H1 (cell line): ENCODE results near the gene WNT3A. TPM values are rescaled to one million over a fixed set of nuclear protein-coding genes. Genes with fewer than 3 reads are reported as not detected.

Source experiments
- CTCF ChIA-PET: fragments of 300-600 bp; sonication (Branson Sonifier 250); formaldehyde crosslinking; loops from one replicate; lab custom pipeline; 2021; ENCODE audit not compliant: partially characterized antibody; lab: Charles Lee
- POLR2A ChIA-PET: fragments of 300-600 bp; sonication (Branson Sonifier 250); formaldehyde crosslinking; loops from one replicate; lab custom pipeline; 2021; ENCODE audit warnings: inconsistent platforms; ENCODE audit not compliant: partially characterized antibody; lab: Charles Lee
- DNase-seq, 2 experiments: peaks; one replicate each; pipeline versions ENCODE4 v3.0.0 to v3.0.0-alpha.2; 2010 to 2022; ENCODE audit warnings: low spot score in 2 of 2, low read depth in 1 of 2, mixed read lengths in 1 of 2
- FAIRE-seq: peaks from 2 replicates; lab custom pipeline; 2011; peaks lifted over from hg19 to GRCh38; lab: Jason Lieb, UNC
- H2AFZ ChIP-seq: 2 replicates; pipeline ENCODE4 v1.8.1; 2012; ENCODE audit warnings: low read length, inconsistent platforms
- H2AK5ac ChIP-seq: 2 replicates; pipeline ENCODE4 v1.6.1; 2013; ENCODE audit warnings: low read depth, low read length
- H2BK120ac ChIP-seq: replicated peaks from 2 replicates; pipeline ENCODE3; 2013; ENCODE audit warnings: low read depth, low read length, inconsistent platforms
- H2BK12ac ChIP-seq: 2 replicates; pipeline ENCODE4 v1.6.1; 2013; ENCODE audit warnings: low read depth, low read length
- H2BK15ac ChIP-seq: 2 replicates; pipeline ENCODE4 v1.6.1; 2013; ENCODE audit warnings: low read length
- H2BK20ac ChIP-seq: 2 replicates; pipeline ENCODE4 v1.6.1; 2013; ENCODE audit warnings: low read length
- H2BK5ac ChIP-seq: 2 replicates; pipeline ENCODE4 v1.6.1; 2013; ENCODE audit warnings: low read depth, low read length
- H3K14ac ChIP-seq: 2 replicates; pipeline ENCODE4 v1.6.1; 2013; ENCODE audit warnings: inconsistent platforms; ENCODE audit not compliant: insufficient read length
- H3K18ac ChIP-seq: 2 replicates; pipeline ENCODE4 v1.6.1; 2013; ENCODE audit warnings: low read length; ENCODE audit errors: extremely low read depth
- H3K23ac ChIP-seq: 2 replicates; pipeline ENCODE4 v1.6.1; 2013; ENCODE audit warnings: inconsistent platforms; ENCODE audit not compliant: insufficient read length
- H3K23me2 ChIP-seq: 2 replicates; pipeline ENCODE4 v1.6.1; 2013; ENCODE audit warnings: low read depth, low read length
- H3K27ac ChIP-seq: 2 replicates; pipeline ENCODE4 v1.6.1; 2011; ENCODE audit warnings: low read depth, low read length, inconsistent platforms
- H3K27me3 ChIP-seq, 4 experiments: replicated peaks in 1 of 4; 1 replicate in 1 of 4; 2 replicates in 3 of 4; pipeline versions ENCODE4 v1.6.1 to v1.8.1; 2011 to 2013; ENCODE audit warnings: low read length in 3 of 4, mild to moderate bottlenecking in 3 of 4, inconsistent platforms in 2 of 4, mixed read lengths in 2 of 4, moderate library complexity in 1 of 4; ENCODE audit not compliant: control insufficient read depth in 3 of 4, insufficient read depth in 3 of 4; ENCODE audit errors: extremely low read depth in 1 of 4
- H3K36me3 ChIP-seq, 4 experiments: 2 replicates each; pipeline versions ENCODE4 v1.6.1 to v1.8.1; 2011 to 2013; ENCODE audit warnings: mild to moderate bottlenecking in 4 of 4, low read length in 3 of 4, moderate library complexity in 2 of 4, control low read depth in 1 of 4, inconsistent platforms in 1 of 4; ENCODE audit not compliant: insufficient read depth in 4 of 4, control insufficient read depth in 2 of 4
- H3K4ac ChIP-seq: replicated peaks from 2 replicates; pipeline ENCODE3; 2013; ENCODE audit warnings: low read length, low read depth, mixed read lengths, inconsistent platforms; ENCODE audit not compliant: insufficient read length
- H3K4me1 ChIP-seq, 4 experiments: replicated peaks in 1 of 4; 1 replicate in 1 of 4; 2 replicates in 3 of 4; pipeline versions ENCODE4 v1.6.1 to v1.8.1; 2011 to 2013; ENCODE audit warnings: low read length in 3 of 4, inconsistent platforms in 2 of 4, mixed read lengths in 1 of 4; ENCODE audit not compliant: insufficient read depth in 4 of 4, control insufficient read depth in 3 of 4
- H3K4me2 ChIP-seq, 2 experiments: 2 replicates each; pipeline versions ENCODE4 v1.6.1 to v1.8.1; 2011 to 2013; ENCODE audit warnings: low read depth in 2 of 2, low read length in 2 of 2, control low read depth in 1 of 2, inconsistent platforms in 1 of 2, mild to moderate bottlenecking in 1 of 2; ENCODE audit not compliant: insufficient read depth in 1 of 2
- H3K4me3 ChIP-seq, 4 experiments: fragments of 200-600, 300-600 bp in 1 of 4; sonication (generic), shearing (Covaris generic), sonication (Bioruptor Twin) in 1 of 4; 2 replicates each; pipeline versions ENCODE4 v1.5.1 to v1.8.1; 2011 to 2016; ENCODE audit warnings: low read length in 4 of 4, low read depth in 3 of 4, control low read depth in 2 of 4, inconsistent platforms in 2 of 4, mild to moderate bottlenecking in 2 of 4, mixed read lengths in 1 of 4, moderate library complexity in 1 of 4; ENCODE audit not compliant: insufficient read depth in 2 of 4; ENCODE audit errors: extremely low read depth in 1 of 4
- H3K56ac ChIP-seq: replicated peaks from 2 replicates; pipeline ENCODE3; 2013; ENCODE audit warnings: low read depth, mild to moderate bottlenecking, mixed read lengths, low read length, inconsistent platforms; ENCODE audit not compliant: insufficient read length
- H3K79me1 ChIP-seq: 2 replicates; pipeline ENCODE4 v1.6.1; 2013; ENCODE audit warnings: low read depth, low read length, control low read depth
- H3K79me2 ChIP-seq, 2 experiments: 2 replicates each; pipeline versions ENCODE4 v1.6.1 to v1.8.1; 2012 to 2013; ENCODE audit warnings: low read length in 2 of 2, mild to moderate bottlenecking in 2 of 2, inconsistent platforms in 1 of 2; ENCODE audit not compliant: insufficient read depth in 2 of 2, control insufficient read depth in 1 of 2
- H3K9ac ChIP-seq, 4 experiments: replicated peaks in 1 of 4; 1 replicate in 1 of 4; 2 replicates in 3 of 4; pipeline versions ENCODE4 v1.6.1 to v1.8.1; 2011 to 2013; ENCODE audit warnings: low read depth in 3 of 4, low read length in 3 of 4, control low read depth in 2 of 4, mild to moderate bottlenecking in 2 of 4, moderate library complexity in 2 of 4, inconsistent platforms in 1 of 4; ENCODE audit errors: extremely low read depth in 1 of 4
- H3K9me3 ChIP-seq, 2 experiments: 2 replicates each; pipeline versions ENCODE4 v1.6.1 to v1.8.1; 2012 to 2013; ENCODE audit warnings: mild to moderate bottlenecking in 2 of 2, moderate library complexity in 2 of 2, control low read depth in 1 of 2, inconsistent platforms in 1 of 2, low read depth in 1 of 2, low read length in 1 of 2, mixed read lengths in 1 of 2; ENCODE audit not compliant: insufficient read depth in 2 of 2
- H4K20me1 ChIP-seq, 2 experiments: replicated peaks in 1 of 2; 2 replicates each; pipeline versions ENCODE3 to v1.8.1; 2011 to 2013; ENCODE audit warnings: inconsistent platforms in 2 of 2, low read length in 2 of 2, mild to moderate bottlenecking in 1 of 2; ENCODE audit not compliant: insufficient read depth in 2 of 2, control insufficient read depth in 1 of 2
- H4K5ac ChIP-seq: 2 replicates; pipeline ENCODE4 v1.6.1; 2013; ENCODE audit warnings: low read length, low read depth, mixed read lengths, inconsistent platforms; ENCODE audit not compliant: insufficient read length
- H4K8ac ChIP-seq: 2 replicates; pipeline ENCODE4 v1.8.0; 2013; ENCODE audit warnings: mild to moderate bottlenecking, moderate library complexity, low read length, inconsistent platforms; ENCODE audit not compliant: insufficient read depth; ENCODE audit errors: extremely low read depth
- H4K91ac ChIP-seq: replicated peaks from 2 replicates; pipeline ENCODE3; 2013; ENCODE audit warnings: low read length, mixed read lengths, inconsistent platforms; ENCODE audit not compliant: insufficient read length
- ASH2L ChIP-seq: fragments of 200-600, 300-600 bp; sonication (generic); IDR thresholded peaks from one replicate; pipeline ENCODE4 v1.7.1; 2017; ENCODE audit warnings: low read length
- CBX5 ChIP-seq: fragments of 300-800, 300-1000 bp; sonication (generic); IDR thresholded peaks from 2 replicates; pipeline ENCODE4 v1.7.1; 2016; ENCODE audit warnings: antibody characterized with exemption, low read length, low read depth
- CHD2 ChIP-seq: IDR thresholded peaks from 2 replicates; pipeline ENCODE4 v1.6.1; 2012; ENCODE audit warnings: low read length, improper control_type of control experiment
- CREB1 ChIP-seq: IDR thresholded peaks from 2 replicates; pipeline ENCODE4 v1.6.1; 2012; ENCODE audit warnings: inconsistent platforms
- EZH2 ChIP-seq: fragments of 200-600 bp; sonication (generic); IDR thresholded peaks from 2 replicates; pipeline ENCODE4 v1.7.1; 2012; ENCODE audit warnings: low read depth, mild to moderate bottlenecking, moderate library complexity, low read length, inconsistent platforms; ENCODE audit not compliant: severe bottlenecking
- FOSL1 ChIP-seq: IDR thresholded peaks from 2 replicates; pipeline ENCODE4 v1.6.1; 2011; ENCODE audit warnings: mild to moderate bottlenecking, low read depth, low read length, moderate library complexity; ENCODE audit not compliant: insufficient read depth
- GABPA ChIP-seq: IDR thresholded peaks from 2 replicates; pipeline ENCODE4 v1.6.1; 2011; ENCODE audit warnings: mild to moderate bottlenecking, low read length, moderate library complexity, borderline replicate concordance; ENCODE audit not compliant: insufficient read depth
- JUN ChIP-seq: IDR thresholded peaks from 2 replicates; pipeline ENCODE4 v1.6.1; 2011; ENCODE audit warnings: low read depth, mild to moderate bottlenecking, improper control_type of control experiment, low read length
- NANOG ChIP-seq: IDR thresholded peaks from 2 replicates; pipeline ENCODE4 v1.6.1; 2011; ENCODE audit warnings: low read length, low read depth, mild to moderate bottlenecking, inconsistent platforms; ENCODE audit not compliant: insufficient read depth, poor library complexity, severe bottlenecking
- NRF1 ChIP-seq: IDR thresholded peaks from 2 replicates; pipeline ENCODE4 v1.6.1; 2011; ENCODE audit warnings: mild to moderate bottlenecking, low read depth, low read length, improper control_type of control experiment
- SRF ChIP-seq: IDR thresholded peaks from 2 replicates; pipeline ENCODE4 v1.6.1; 2011; ENCODE audit warnings: mild to moderate bottlenecking, low read depth, low read length, moderate library complexity
- WGBS, 2 experiments: shearing (Covaris generic) in 1 of 2; methylation state at CpG; one replicate each; pipeline versions ENCODE4 v1.1.6 to v1.1.7; 2013 to 2015; ENCODE audit warnings: low lambda C conversion rate in 2 of 2, mixed read lengths in 2 of 2, inconsistent platforms in 1 of 2, low coverage in 1 of 2, missing lambda C conversion rate in 1 of 2; ENCODE audit not compliant: insufficient replicate concordance in 2 of 2, insufficient coverage in 1 of 2, insufficient read length in 1 of 2; ENCODE audit errors: extremely low coverage in 1 of 2, missing lambda C conversion rate in 1 of 2; 5-methylcytosine and 5-hydroxymethylcytosine counted together
- polyA plus RNA-seq, 7 experiments: library from polyadenylated mRNA; depleted of rRNA in 3 of 7; stranded (reverse) in 5 of 7; unstranded in 2 of 7; fragments of >200 nt in 5 of 7; fragments of 200-250 nt in 2 of 7; gene quantifications; 1 replicate in 5 of 7; 2 replicates in 1 of 7; 4 replicates in 1 of 7; pipeline versions ENCODE4 v1.2.1 to v1.2.3, GENCODE V29; 2011 to 2013; ENCODE audit warnings: missing spikeins in 2 of 7, mixed read lengths in 2 of 7
- total RNA-seq: library from RNA; stranded (reverse); fragmentation: NEBNext Ultra II Directional; extraction: Animal tissue kit (Norgen Biotek cat#: 25700); gene quantifications from 2 replicates; pipeline ENCODE4 v1.2.1, GENCODE V29; 2021
- TF ChIP-seq, protein P1 (sequence below): IDR thresholded peaks from 2 replicates; pipeline ENCODE4 v1.6.1; 2012; ENCODE audit warnings: inconsistent platforms
- TF ChIP-seq, protein P2 (sequence below): IDR thresholded peaks from 2 replicates; pipeline ENCODE4 v1.6.1; 2011; ENCODE audit warnings: low read depth, mild to moderate bottlenecking, low read length; ENCODE audit not compliant: insufficient read depth

WNT3A gene
- total and polyA plus RNA-seq, 2 of the 8 experiments (the other 6 are each of a cell fraction or from before 2014, with no cell fraction given): 0.08 to 0.19 TPM

DNA sequence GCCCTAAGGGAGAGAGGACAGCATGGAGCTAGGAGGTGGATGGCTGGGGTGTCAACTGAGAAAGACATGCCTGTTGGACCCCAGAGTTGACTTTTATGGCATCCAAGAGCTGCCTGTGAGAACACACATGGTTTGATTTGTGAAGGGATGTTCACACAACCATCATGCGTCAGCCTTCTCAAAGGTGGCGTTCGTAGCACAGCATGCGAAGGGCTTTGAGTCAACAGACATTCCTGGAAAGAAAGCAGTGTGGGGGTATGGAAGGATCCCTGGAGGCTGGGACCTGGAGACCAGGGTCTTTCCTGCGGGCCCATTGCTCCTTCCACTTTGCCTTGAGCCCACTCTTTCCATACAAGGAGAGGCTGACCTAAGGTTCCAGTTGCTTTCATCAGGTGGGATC lies 6.4 kb upstream of the WNT3A start:
- Histone ChIP-seq H2BK5ac (no peak overlapping the region), H3K27ac (no peak overlapping the region), H3K4ac (no peak overlapping the region), H4K8ac (no peak overlapping the region), H4K91ac (no peak overlapping the region), H4K20me1 (peaks cover under 1 to 7% of the 10 kb centered on the region in 2 experiments), H4K5ac (no peak overlapping the region), H2BK12ac (no peak overlapping the region), H3K4me3 (no peak overlapping the region), H2BK15ac (no peak overlapping the region), H2BK20ac (no peak overlapping the region), H3K4me2 (no peak overlapping the region), H3K23me2 (peaks cover 1% of the 10 kb centered on the region; the same call in 1 of the 2 replicates), H3K18ac (no peak overlapping the region), H3K23ac (no peak overlapping the region), H3K36me3 (no peaks in the 10 kb centered on the region), H3K27me3 (peaks cover 13 to 59% (median 32%) of the 10 kb centered on the region in 4 experiments), H3K4me1 (peaks cover 0 to 15% (median 6%) of the 10 kb centered on the region in 4 experiments; a peak in 6 of 7 replicates), H2AFZ (no peak overlapping the region), H3K14ac (no peak overlapping the region), H3K79me1 (no peaks in the 10 kb centered on the region), H2BK120ac (no peak overlapping the region), H2AK5ac (no peak overlapping the region), H3K56ac (no peak overlapping the region), H3K79me2 (no peaks in the 10 kb centered on the region), H3K9me3 (peaks cover 0 to 3% of the 10 kb centered on the region in 2 experiments; a peak in 1 of 4 replicates), H3K9ac (no peak overlapping the region)
- DNase-seq: no peak
- no peak for FAIRE-seq
- CTCF ChIA-PET: interaction anchor here (0.6 to 11.6 kb wide), 15 partner anchors 12 to 518 kb away, joined by 3 to 197 read pairs (median 5); no protein-coding TSS in a partner anchor
- POLR2A ChIA-PET: no interaction called here
- WGBS, 2 experiments: 87% methylated on average over 5 of the region's 5 CpGs; no CpG with 5 or more reads in 1 of the 2 experiments
- TF ChIP-seq ASH2L (no peak), CHD2 (no peak), FOSL1 (no peak), GABPA (no peak), SRF (no peak), CBX5 (no peak), EZH2 (no peak), JUN (no peak), NANOG (no peak), NRF1 (no peak), CREB1 (no peak)
- TF ChIP-seq, protein P1, sequence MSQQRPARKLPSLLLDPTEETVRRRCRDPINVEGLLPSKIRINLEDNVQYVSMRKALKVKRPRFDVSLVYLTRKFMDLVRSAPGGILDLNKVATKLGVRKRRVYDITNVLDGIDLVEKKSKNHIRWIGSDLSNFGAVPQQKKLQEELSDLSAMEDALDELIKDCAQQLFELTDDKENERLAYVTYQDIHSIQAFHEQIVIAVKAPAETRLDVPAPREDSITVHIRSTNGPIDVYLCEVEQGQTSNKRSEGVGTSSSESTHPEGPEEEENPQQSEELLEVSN: no peak
- TF ChIP-seq, protein P2, sequence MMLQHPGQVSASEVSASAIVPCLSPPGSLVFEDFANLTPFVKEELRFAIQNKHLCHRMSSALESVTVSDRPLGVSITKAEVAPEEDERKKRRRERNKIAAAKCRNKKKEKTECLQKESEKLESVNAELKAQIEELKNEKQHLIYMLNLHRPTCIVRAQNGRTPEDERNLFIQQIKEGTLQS: no peak
